Measurements from ENCODE around the gene CNOT6.

DNA sequence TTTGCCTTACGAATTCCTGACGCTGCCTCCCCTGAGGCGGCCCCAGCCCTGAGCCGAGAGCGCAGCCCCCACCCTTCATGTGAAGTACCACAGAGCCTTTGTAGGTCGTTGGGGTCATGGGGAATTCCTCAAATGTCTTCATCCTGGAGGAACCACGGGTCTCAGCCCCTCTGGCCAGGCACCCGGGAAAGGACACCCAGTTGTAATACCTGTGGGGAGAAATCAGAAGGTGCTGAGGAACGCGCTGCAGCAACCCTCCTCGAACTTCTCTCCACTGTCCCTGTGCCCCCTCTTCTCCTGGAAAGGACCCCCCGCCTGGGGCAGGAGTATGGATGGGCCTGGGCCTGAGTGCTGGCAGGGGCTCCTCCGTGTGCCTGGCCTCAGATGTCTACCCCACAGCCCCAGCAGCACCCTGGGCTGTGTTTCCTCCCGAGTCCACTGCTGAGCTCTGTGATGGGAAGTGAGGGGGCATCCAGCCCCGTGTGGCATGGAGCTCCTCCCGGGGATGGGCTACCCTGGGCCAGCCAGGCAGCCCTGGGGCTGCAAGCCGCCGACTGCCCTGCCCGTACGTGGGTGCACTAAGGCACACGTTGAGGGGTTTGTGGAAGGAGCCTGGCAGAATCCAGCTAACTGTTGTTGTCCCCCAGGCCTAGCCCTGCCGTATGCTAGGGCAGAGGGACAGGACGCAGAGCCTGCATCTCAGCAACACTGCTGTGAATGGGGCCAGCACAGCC, 115.8 kb downstream of the CNOT6 start:
- no peak for TF ChIP-seq CTCF (IDR thresholded peaks at IDR 0.05)
- no peak for TF ChIP-seq POLR2AphosphoS5 (IDR thresholded peaks at IDR 0.05)

All from transverse colon (tissue), 4 donors.